MG63 (cell line): ENCODE measurements around the gene UBN1. TPM values are rescaled to one million over a fixed set of nuclear protein-coding genes. Genes with fewer than 3 reads are reported as not detected.
"Not testable (repeated sequence)": the region's sequence is repeated elsewhere in the genome, so short reads cannot be mapped to it uniquely, and the experiment has no call there.

Experiments used
- DNase-seq: peaks from one replicate; pipeline ENCODE4 v3.0.0-alpha.2; 2020
- H3K27me3 ChIP-seq: fragments of 250-450 bp; sonication (Bioruptor Pico); 2 replicates; pipeline ENCODE4 v1.5.1; 2020; ENCODE audit warnings: mild to moderate bottlenecking, moderate library complexity
- H3K36me3 ChIP-seq: fragments of 250-450 bp; sonication (Bioruptor Pico); 2 replicates; pipeline ENCODE4 v1.5.1; 2020; ENCODE audit warnings: mild to moderate bottlenecking, moderate library complexity
- H3K4me3 ChIP-seq: fragments of 250-450 bp; sonication (Bioruptor Pico); 2 replicates; pipeline ENCODE4 v1.5.1; 2020; ENCODE audit warnings: mild to moderate bottlenecking, moderate library complexity
- H3K9me3 ChIP-seq: fragments of 250-450 bp; sonication (Bioruptor Pico); 2 replicates; pipeline ENCODE4 v1.5.1; 2020; ENCODE audit warnings: mild to moderate bottlenecking, moderate library complexity
- total RNA-seq: library from RNA; depleted of rRNA; stranded (reverse); fragments of >200 nt; shearing (Covaris generic); gene quantifications from 2 replicates; pipeline ENCODE4 v1.2.3, GENCODE V29; 2014; ENCODE audit warnings: low replicate concordance; rRNA removed

The UBN1 gene
- total RNA-seq, 1 experiment from 2014 or later, result 27.3 TPM

DNA sequence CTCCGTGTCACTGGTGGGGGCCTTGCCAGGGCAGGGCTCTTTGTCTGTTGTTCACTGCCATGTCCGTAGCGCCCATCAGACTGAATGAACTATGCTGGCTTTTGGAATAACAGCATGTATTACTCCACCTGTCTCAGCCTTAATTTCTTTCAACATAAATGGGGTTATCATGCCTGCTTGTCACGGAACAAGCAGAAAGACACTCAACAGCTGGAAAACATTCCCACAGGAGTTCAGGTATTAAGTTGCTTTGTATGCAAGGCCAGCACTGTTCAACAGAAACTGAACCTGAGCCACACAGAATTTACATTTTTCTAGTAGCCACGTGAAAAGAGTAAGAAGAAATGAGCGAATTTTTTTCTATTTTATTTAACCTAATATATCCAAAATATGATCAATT, 76.6 kb downstream of the UBN1 start:
- Histone ChIP-seq H3K36me3 (no peaks in the 10 kb centered on the region), H3K27me3 (no peaks in the 10 kb centered on the region), H3K4me3 (no peak overlapping the region), H3K9me3 (peaks cover 15% of the 10 kb centered on the region)
- DNase-seq, result no peak

DNA sequence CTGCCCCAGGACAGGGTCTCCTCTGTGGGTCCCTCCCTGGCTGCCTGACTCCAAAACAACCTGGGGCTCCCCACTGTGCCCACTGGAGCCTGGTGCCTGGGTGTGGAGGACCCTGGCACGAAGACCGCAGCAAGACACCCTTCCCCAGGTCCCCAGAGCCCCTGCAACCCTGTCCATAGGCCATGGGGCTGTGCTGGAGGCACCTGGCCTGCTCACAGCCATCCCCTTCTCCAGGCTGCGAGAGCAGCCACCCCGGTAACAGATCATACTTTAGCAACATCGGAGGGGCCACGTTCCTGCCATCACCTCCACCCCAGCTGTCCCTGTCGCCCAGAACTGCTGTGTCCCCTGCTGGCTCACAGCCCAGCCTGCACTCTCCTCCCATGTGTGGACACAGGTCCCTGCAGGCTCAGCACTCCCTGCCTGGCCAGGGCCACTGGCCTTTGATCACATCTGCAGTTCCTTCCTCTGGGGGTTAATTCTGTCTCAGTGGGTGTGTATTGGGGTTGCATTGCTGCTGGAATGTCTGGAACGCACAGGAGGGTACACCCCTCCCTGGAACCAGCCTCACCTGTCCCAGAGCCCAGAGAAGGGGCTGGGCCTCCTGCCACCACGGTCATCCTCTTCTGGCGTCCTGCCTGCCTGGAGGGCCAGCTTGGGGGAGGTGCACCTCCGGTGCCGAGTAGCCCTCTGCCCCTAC, 77.5 kb downstream of the UBN1 start:
- peaks cover 15% of the 10 kb centered on the region for H3K9me3 ChIP-seq
- no peaks in the 10 kb centered on the region for H3K36me3 ChIP-seq
- H3K27me3 ChIP-seq, result no peaks in the 10 kb centered on the region
- H3K4me3 ChIP-seq, result no peak overlapping the region
- no peak for DNase-seq

DNA sequence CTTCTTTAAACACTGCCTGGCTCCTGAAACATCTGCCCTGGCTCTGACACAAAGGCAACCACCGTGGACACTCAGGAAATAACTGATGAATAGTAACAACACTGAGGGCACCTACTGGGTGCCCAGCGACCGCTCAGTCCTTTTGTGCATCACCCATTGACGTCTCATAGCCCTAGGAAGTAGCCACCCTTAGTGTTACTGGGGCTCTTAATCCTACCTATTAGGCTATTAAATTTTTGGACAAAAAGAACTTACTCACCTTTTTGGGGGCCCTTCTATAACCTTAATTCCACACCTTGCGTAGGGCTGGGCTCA, 78.0 kb downstream of the UBN1 start:
- peaks cover 15% of the 10 kb centered on the region for H3K9me3 ChIP-seq
- H3K36me3 ChIP-seq, result no peaks in the 10 kb centered on the region
- H3K4me3 ChIP-seq, result no peak overlapping the region
- no peak for DNase-seq
- H3K27me3 ChIP-seq, result no peaks in the 10 kb centered on the region

DNA sequence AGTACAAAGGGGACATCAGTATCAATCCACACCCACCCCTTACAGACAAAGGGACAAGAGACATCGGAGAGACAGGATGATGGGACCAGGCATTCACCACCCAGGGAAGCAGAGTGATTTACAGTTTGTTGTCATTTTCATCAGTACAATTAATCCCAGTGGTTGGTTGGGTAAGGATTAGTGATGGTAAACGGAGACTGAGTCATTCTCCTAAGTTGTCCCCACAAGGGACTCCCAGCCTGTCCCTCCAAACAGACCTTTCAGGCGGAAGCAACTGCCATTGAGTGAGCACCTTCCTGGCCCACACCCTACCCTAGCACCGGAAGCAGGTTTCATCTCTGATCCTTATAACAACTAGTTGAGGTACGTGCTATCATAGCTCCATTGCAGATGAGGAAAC, 78.5 kb downstream of the UBN1 start:
- DNase-seq, result no peak
- H3K4me3 ChIP-seq, result no peak overlapping the region
- peaks cover 15% of the 10 kb centered on the region for H3K9me3 ChIP-seq
- no peaks in the 10 kb centered on the region for H3K36me3 ChIP-seq
- no peaks in the 10 kb centered on the region for H3K27me3 ChIP-seq

DNA sequence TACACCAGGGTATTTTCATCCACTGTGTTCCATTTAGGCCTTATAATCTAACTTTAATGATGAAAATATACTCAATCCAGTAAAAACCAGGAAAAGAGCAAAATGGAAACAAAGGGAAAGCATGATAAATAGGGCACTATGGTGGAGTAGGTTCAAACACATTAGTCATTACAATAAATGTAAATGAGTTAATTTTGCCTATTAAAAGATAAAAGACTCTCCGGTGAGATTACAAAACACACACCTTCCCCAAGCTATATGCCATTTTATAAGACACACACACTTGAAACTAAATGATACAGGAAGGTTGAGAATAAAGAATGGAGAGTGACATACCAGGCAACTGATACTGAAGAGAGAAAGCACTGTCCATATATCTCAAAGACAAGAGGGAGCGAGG, 79.6 kb downstream of the UBN1 start:
- DNase-seq, result no peak
- no peaks in the 10 kb centered on the region for H3K27me3 ChIP-seq
- no peaks in the 10 kb centered on the region for H3K36me3 ChIP-seq

DNA sequence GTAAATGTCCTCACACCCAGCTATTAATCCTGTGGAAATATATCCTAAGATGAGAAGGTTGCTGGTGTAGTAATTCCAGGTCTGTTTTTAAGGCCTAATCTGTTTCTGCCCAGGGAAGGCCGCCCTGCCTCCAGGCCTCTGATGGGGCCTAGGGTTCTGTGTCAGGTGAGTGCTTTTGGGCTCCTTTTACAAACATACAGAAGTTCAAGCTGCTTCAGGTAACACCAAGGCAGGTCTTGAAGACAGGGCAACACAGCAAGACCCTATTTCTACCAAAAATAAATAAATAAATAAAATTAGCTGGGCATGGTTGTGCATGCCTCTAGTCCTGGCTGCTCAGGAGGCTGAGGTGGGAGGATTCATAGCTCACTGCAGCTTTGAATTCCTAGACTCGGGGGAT, 80.4 kb downstream of the UBN1 start:
- Histone ChIP-seq H3K9me3 (peaks cover 15% of the 10 kb centered on the region), H3K4me3 (no peak overlapping the region), H3K27me3 (no peaks in the 10 kb centered on the region), H3K36me3 (no peaks in the 10 kb centered on the region)
- DNase-seq, result no peak

More for the DNA sequence above, 79.6 kb downstream of the UBN1 start:
- H3K9me3 ChIP-seq, result peaks cover 15% of the 10 kb centered on the region
- no peak overlapping the region for H3K4me3 ChIP-seq

DNA sequence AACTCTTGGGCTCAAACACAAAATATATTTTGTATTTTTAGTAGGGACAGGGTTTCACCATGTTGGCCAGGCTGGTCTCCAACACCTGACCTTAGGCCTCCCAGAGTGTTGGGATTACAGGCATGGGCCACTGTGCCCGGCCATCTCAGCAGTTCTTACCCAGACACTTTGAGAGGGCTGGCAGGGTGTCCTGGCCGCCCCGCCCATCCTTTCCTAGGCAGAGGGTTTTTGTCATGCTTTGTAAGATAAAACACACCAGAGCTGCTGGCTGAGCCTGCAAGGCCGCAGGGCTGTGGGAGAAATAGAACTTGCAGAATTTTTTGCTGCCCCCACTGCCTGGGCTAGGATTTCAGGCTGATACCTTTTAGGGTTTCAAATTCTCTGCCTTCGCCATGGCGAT, 80.9 kb downstream of the UBN1 start:
- H3K36me3 ChIP-seq, result no peaks in the 10 kb centered on the region
- DNase-seq, result no peak
- no peaks in the 10 kb centered on the region for H3K27me3 ChIP-seq
- no peak overlapping the region for H3K4me3 ChIP-seq
- peaks cover 15% of the 10 kb centered on the region for H3K9me3 ChIP-seq

DNA sequence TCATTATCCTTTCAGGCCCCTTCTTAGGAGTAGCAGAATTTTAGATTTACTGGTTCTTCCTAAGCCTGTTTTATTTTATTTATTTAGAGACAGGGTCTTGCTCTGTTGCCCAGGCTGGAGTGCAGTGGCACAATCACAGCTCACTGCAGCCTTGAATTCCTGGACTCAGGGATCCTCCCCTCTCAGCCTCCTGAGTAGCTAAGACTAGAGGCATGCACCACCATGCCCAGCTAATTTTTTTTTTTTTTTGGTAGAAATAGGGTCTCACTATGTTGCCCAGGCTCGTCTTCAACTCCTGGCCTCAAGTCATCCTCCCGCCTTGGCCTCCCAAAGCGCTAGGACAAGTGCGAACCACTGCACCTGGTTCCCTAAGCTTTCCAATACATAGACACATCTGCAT, 82.3 kb downstream of the UBN1 start:
- H3K27me3 ChIP-seq, H3K36me3 ChIP-seq, DNase-seq, H3K4me3 ChIP-seq: not testable (repeated sequence)
- peaks cover 15% of the 10 kb centered on the region for H3K9me3 ChIP-seq

DNA sequence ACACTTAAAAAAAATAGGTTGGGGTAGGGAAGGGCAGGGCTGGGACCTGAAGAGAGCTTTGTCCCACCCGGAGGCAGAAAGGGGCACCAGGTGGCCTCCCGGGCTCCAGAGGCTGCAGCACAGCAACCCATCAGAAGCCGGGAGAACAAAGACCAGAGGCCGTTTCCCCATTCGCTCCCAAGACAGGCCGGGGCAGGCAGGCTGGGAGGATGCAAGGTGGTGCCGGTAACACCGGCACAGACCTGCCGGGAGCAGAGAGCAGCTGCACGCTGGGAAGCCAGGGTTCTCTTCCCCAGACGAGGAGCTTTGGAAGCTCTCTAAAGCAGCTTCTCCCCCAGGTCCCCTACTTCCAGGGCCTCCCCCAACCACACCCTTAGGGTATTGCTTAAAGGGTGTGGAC, 84.1 kb downstream of the UBN1 start:
- Histone ChIP-seq H3K9me3 (peaks cover 9% of the 10 kb centered on the region), H3K27me3 (no peaks in the 10 kb centered on the region), H3K4me3 (no peak overlapping the region), H3K36me3 (no peaks in the 10 kb centered on the region)
- DNase-seq, result no peak

Other genes with a start within 250 kb of the UBN1 start
- gene UBALD1, start 232.6 kb upstream of the UBN1 start, total RNA-seq, result 18.7 and 29.4 TPM in 2 replicates
- 8.3 and 13.8 TPM in 2 replicates for gene MGRN1, start 222.7 kb upstream of the UBN1 start, total RNA-seq
- 61.9 and 65.8 TPM in 2 replicates for gene NUDT16L1, start 153.9 kb upstream of the UBN1 start, total RNA-seq
- gene ANKS3, start 113.2 kb upstream of the UBN1 start, total RNA-seq, result 23.6 and 25.8 TPM in 2 replicates
- gene DNAAF8, start 112.9 kb upstream of the UBN1 start, total RNA-seq, result 2.8 and 3.4 TPM in 2 replicates
- gene ZNF500, start 80.3 kb upstream of the UBN1 start, total RNA-seq, result 10.4 and 13.3 TPM in 2 replicates
- gene SEPTIN12, start 59.1 kb upstream of the UBN1 start, total RNA-seq, result not detected in 2 replicates
- not detected in 2 replicates for gene SMIM22, start 52.1 kb upstream of the UBN1 start, total RNA-seq
- 7.7 and 29.1 TPM in 2 replicates for gene ROGDI, start 44.8 kb upstream of the UBN1 start, total RNA-seq
- gene GLYR1, start 193 bp upstream of the UBN1 start, total RNA-seq, result 44.6 and 45.2 TPM in 2 replicates
- 0.07 and 0.36 TPM in 2 replicates for gene PPL, start 89.7 kb downstream of the UBN1 start, total RNA-seq
- gene SEC14L5, start 110.8 kb downstream of the UBN1 start, total RNA-seq, result not detected in 2 replicates
- 43.8 and 55.4 TPM in 2 replicates for gene NAGPA, start 186.5 kb downstream of the UBN1 start, total RNA-seq
- not detected in 2 replicates for gene C16orf89, start 218.5 kb downstream of the UBN1 start, total RNA-seq
- 30.4 and 53.2 TPM in 2 replicates for gene ALG1, start 224.4 kb downstream of the UBN1 start, total RNA-seq